Ascending aorta (tissue), 2 donors: ENCODE results near the gene GNB1L. TPM values are rescaled to one million over a fixed set of nuclear protein-coding genes. Genes with fewer than 3 reads are reported as not detected.

ENCODE experiments used
- DNase-seq, 2 donors: peaks; one replicate each; pipeline ENCODE4 v3.0.0-alpha.2; 2019; ENCODE audit warnings: low spot score in 2 of 2
- H3K27ac ChIP-seq, 2 donors: fragments of 200-600 bp; sonication (generic); one replicate each; pipeline ENCODE4 v1.5.1; 2016 to 2017; ENCODE audit warnings: mild to moderate bottlenecking in 1 of 2
- H3K27me3 ChIP-seq: fragments of 200-600 bp; sonication (generic); one replicate; pipeline ENCODE4 v1.5.1; 2017
- H3K36me3 ChIP-seq, 2 donors: fragments of 200-600 bp; sonication (generic); one replicate each; pipeline ENCODE4 v1.5.1; 2016
- H3K4me1 ChIP-seq, 2 donors: fragments of 200-600 bp; sonication (generic); one replicate each; pipeline ENCODE4 v1.5.1; 2016 to 2017; ENCODE audit warnings: mild to moderate bottlenecking in 1 of 2
- H3K4me3 ChIP-seq, 2 donors: fragments of 200-600 bp; sonication (generic); one replicate each; pipeline ENCODE4 v1.5.1; 2016 to 2017; ENCODE audit warnings: mild to moderate bottlenecking in 1 of 2
- H3K9me3 ChIP-seq, 2 donors: fragments of 200-600 bp; sonication (generic); one replicate each; pipeline ENCODE4 v1.5.1; 2016
- CTCF ChIP-seq, 3 experiments: fragments of 200-600 bp in 2 of 3; fragments of 450-650 bp in 1 of 3; sonication (generic) in 2 of 3; IDR thresholded peaks; one replicate each; pipeline ENCODE4 v1.5.1; 2016 to 2019; ENCODE audit warnings: antibody characterized with exemption in 3 of 3, mild to moderate bottlenecking in 1 of 3, moderate library complexity in 1 of 3
- intact Hi-C: fragments of 100-400 bp; cut with DNase I; formaldehyde crosslinking; loops from one replicate; pipeline ENCODE4 v1.15.1; 2023
- total RNA-seq: library from RNA; depleted of rRNA; stranded (reverse); fragments of >200 nt; gene quantifications from one replicate; pipeline ENCODE4 v1.1.0, GENCODE V29; 2016

Gene GNB1L
- total RNA-seq, 1 donor from 2014 or later = 7.9 TPM

GRCh38 chr22:19872779-19873137, 18.1 kb upstream of the GNB1L start:
- H3K36me3 ChIP-seq = peaks cover 0 to 5% of the 10 kb centered on the region in 2 donors
- no peak overlapping the region for H3K4me3 ChIP-seq
- no peak overlapping the region for H3K27ac ChIP-seq
- intact Hi-C loops = no loop called here
- no peak for TF ChIP-seq CTCF (IDR thresholded peaks at IDR 0.05)
- DNase-seq = peak in 1 of 2 donors; percentile 2
- peaks cover 16 to 20% of the 10 kb centered on the region in 2 donors for H3K4me1 ChIP-seq
- no peaks in the 10 kb centered on the region for H3K27me3 ChIP-seq
- no peaks in the 10 kb centered on the region for H3K9me3 ChIP-seq

GRCh38 chr22:19871845-19872778, 17.4 kb upstream of the GNB1L start:
- no peak overlapping the region for H3K4me3 ChIP-seq
- H3K4me1 ChIP-seq = peaks cover 16 to 20% of the 10 kb centered on the region in 2 donors
- peaks cover 0 to 5% of the 10 kb centered on the region in 2 donors for H3K36me3 ChIP-seq
- H3K27ac ChIP-seq = no peak overlapping the region
- TF ChIP-seq CTCF (IDR thresholded peaks at IDR 0.05) = no peak
- intact Hi-C loops = no loop called here
- DNase-seq = peak; percentile 3 to 57
- H3K27me3 ChIP-seq = no peaks in the 10 kb centered on the region
- H3K9me3 ChIP-seq = no peaks in the 10 kb centered on the region

- Histone ChIP-seq H3K27me3 (no peaks in the 10 kb centered on the region), H3K9me3 (no peaks in the 10 kb centered on the region), H3K4me1 (peaks cover 9 to 19% of the 10 kb centered on the region in 2 donors), H3K27ac (no peak overlapping the region), H3K4me3 (no peak overlapping the region), H3K36me3 (no peaks in the 10 kb centered on the region)
- no peak for TF ChIP-seq CTCF (IDR thresholded peaks at IDR 0.05)
- intact Hi-C loops = no loop called here
- peak; percentile 1 to 61 for DNase-seq
These were observed 16.6 kb upstream of the GNB1L start for GRCh38 chr22:19871023-19871844.

GRCh38 chr22:19870153-19871022, 15.7 kb upstream of the GNB1L start:
- Histone ChIP-seq H3K27ac (no peak overlapping the region), H3K4me1 (peaks cover 1 to 10% of the 10 kb centered on the region in 2 donors), H3K36me3 (no peaks in the 10 kb centered on the region), H3K9me3 (no peaks in the 10 kb centered on the region), H3K4me3 (no peak overlapping the region), H3K27me3 (no peaks in the 10 kb centered on the region)
- intact Hi-C loops = no loop called here
- DNase-seq = peak; percentile 6 to 56
- TF ChIP-seq CTCF (IDR thresholded peaks at IDR 0.05) = no peak

GRCh38 chr22:19869497-19870152, 15.0 kb upstream of the GNB1L start:
- Histone ChIP-seq H3K27ac (no peak overlapping the region), H3K27me3 (no peaks in the 10 kb centered on the region), H3K36me3 (no peaks in the 10 kb centered on the region), H3K9me3 (no peaks in the 10 kb centered on the region), H3K4me3 (no peak overlapping the region), H3K4me1 (peaks cover 0 to 2% of the 10 kb centered on the region in 2 donors)
- peak; percentile 5 to 51 for DNase-seq
- intact Hi-C loops = no loop called here
- no peak for TF ChIP-seq CTCF (IDR thresholded peaks at IDR 0.05)
